Mucosa of descending colon (tissue), 3 donors: ENCODE results near the gene PTGDS. TPM values are rescaled to one million over a fixed set of nuclear protein-coding genes. Genes with fewer than 3 reads are reported as not detected.

Experiments used
- ATAC-seq: fragments of 200-7000 bp; cut with Tn5 transposase; one replicate; pipeline ENCODE4 v1.9.1; 2020; ENCODE audit warnings: mild to moderate bottlenecking, moderate library complexity
- DNase-seq, 3 donors: peaks; one replicate each; pipeline ENCODE4 v3.0.0-alpha.2; 2020
- H3K36me3 ChIP-seq: fragments of 200-600 bp; one replicate; pipeline ENCODE4 v1.8.0; 2021; ENCODE audit warnings: low read depth, mild to moderate bottlenecking
- H3K4me1 ChIP-seq: fragments of 200-600 bp; one replicate; pipeline ENCODE4 v1.8.0; 2021; ENCODE audit warnings: low read depth, mild to moderate bottlenecking
- H3K4me3 ChIP-seq: fragments of 200-600 bp; one replicate; pipeline ENCODE4 v1.8.0; 2021; ENCODE audit warnings: mild to moderate bottlenecking
- H3K9me3 ChIP-seq: fragments of 200-600 bp; one replicate; pipeline ENCODE4 v1.8.0; 2021; ENCODE audit warnings: mild to moderate bottlenecking
- CTCF ChIP-seq: fragments of 200-600 bp; IDR thresholded peaks from one replicate; pipeline ENCODE4 v1.8.0; 2022; ENCODE audit warnings: antibody characterized with exemption, mild to moderate bottlenecking
- intact Hi-C, 2 donors: fragments of 100-400 bp; cut with DNase I in 1 of 2; cut with micrococcal nuclease in 1 of 2; formaldehyde crosslinking; loops; one replicate each; pipeline versions ENCODE4 v1.11.0 to v1.11.1; 2022; cut with DNase I, micrococcal nuclease
- total RNA-seq, 3 donors: library from RNA; stranded (reverse); fragmentation: NEBNext Ultra II Directional in 2 of 3; extraction: Animal tissue kit (Norgen Biotek cat#: 25700) in 2 of 3; gene quantifications; one replicate each; pipeline versions ENCODE4 v1.2.1 to v1.2.4, GENCODE V29; 2021 to 2023
- donor health status: DM: no; HTN: no; CAD: no; lungs with moderate emphysema.
- donor health status: DM: no; HTN: no; CAD: no.
- donor health status: DM: no; HTN: yes; CAD: no.

The PTGDS gene
- total RNA-seq, 3 donors from 2014 or later = 2.5 to 45.4 (median 16.1) TPM

DNA sequence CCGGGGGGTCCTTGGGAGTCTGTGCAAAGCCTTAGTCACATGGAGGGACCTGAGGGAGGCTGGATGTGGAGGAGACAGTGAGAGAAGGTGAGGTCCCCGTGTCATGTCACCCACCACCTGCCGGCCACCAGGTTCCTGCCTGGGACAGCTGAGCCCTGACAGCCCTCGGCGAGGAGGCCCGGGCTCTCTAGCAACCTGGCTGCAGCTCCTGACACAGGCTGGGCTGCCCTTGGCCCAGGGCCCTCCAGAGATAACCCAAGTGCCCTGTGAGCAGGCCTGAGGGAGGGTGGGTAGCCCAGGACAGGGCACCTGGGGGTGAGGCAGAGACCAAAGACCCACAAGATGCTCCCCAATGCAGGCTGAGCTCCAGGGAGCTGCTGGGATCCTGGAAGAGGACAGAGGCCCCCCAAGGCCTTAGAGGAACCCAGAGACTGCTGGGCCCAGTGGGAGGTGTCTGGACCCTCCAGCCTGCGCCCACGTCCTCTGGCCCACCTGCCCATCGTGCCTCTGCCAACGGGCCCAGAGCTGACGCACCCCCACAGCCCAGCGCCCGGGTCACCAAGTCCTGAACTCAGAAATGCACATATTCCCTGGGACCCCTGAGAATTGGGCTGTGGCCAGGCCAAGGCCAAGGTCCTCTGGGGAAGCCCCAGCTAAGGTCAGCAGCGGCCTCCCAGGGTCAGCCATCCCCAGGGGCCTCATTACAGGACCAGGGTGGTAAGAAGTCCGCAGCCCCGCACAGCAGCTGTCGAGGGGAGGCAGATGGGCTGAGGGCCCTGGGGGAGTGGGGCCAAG lies 8.8 kb upstream of the PTGDS start:
- intact Hi-C loops = no loop called here
- no peaks in the 10 kb centered on the region for H3K9me3 ChIP-seq
- H3K4me3 ChIP-seq = no peak overlapping the region
- no peak for TF ChIP-seq CTCF
- no peaks in the 10 kb centered on the region for H3K36me3 ChIP-seq
- peaks cover 9% of the 10 kb centered on the region for H3K4me1 ChIP-seq
- DNase-seq (no peak), ATAC-seq (no peak)

- intact Hi-C loops = no loop called here
- ATAC-seq (no peak), DNase-seq (no peak)
- no peaks in the 10 kb centered on the region for H3K9me3 ChIP-seq
- no peak overlapping the region for H3K4me3 ChIP-seq
- peaks cover 5% of the 10 kb centered on the region for H3K4me1 ChIP-seq
- H3K36me3 ChIP-seq = no peaks in the 10 kb centered on the region
- no peak for TF ChIP-seq CTCF
These were observed 8.2 kb upstream of the PTGDS start for GRCh38 chr9:136969150-136969549.

GRCh38 chr9:136969774-136970173 lies 7.5 kb upstream of the PTGDS start:
- no peak for TF ChIP-seq CTCF
- Histone ChIP-seq H3K4me3 (no peak overlapping the region), H3K9me3 (no peaks in the 10 kb centered on the region), H3K4me1 (no peaks in the 10 kb centered on the region), H3K36me3 (no peaks in the 10 kb centered on the region)
- ATAC-seq (no peak), DNase-seq (no peak)
- intact Hi-C loops = no loop called here

GRCh38 chr9:136970361-136970760 lies 6.9 kb upstream of the PTGDS start:
- no peak for ATAC-seq
- Histone ChIP-seq H3K36me3 (no peaks in the 10 kb centered on the region), H3K9me3 (no peaks in the 10 kb centered on the region), H3K4me1 (no peaks in the 10 kb centered on the region), H3K4me3 (no peak overlapping the region)
- DNase-seq = no peak
- TF ChIP-seq CTCF = no peak
- intact Hi-C loops = no loop called here

DNA sequence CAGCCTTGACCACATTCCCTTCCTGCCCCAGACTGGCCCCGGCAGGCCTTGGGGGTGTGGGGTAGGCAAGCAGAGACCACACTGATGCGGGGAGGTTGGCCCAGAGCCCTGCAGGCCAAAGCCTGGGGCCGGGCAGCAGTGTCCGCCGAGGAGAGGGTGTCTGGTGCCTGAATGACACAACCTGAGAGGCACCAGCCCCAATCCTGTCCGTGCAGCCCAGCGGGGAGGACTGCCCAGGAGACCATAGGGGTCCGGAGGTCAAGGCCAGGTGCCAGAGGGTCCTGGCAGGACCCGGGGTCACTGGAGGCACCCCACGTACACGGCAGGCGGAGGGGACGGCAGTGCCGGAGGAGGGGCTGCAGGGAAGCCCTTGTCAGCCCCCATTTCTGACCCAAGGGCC lies 5.6 kb upstream of the PTGDS start:
- no peaks in the 10 kb centered on the region for H3K36me3 ChIP-seq
- no peaks in the 10 kb centered on the region for H3K9me3 ChIP-seq
- TF ChIP-seq CTCF = no peak
- ATAC-seq (no peak), DNase-seq (no peak)
- no peaks in the 10 kb centered on the region for H3K4me1 ChIP-seq
- intact Hi-C loops = no loop called here
- no peak overlapping the region for H3K4me3 ChIP-seq

DNA sequence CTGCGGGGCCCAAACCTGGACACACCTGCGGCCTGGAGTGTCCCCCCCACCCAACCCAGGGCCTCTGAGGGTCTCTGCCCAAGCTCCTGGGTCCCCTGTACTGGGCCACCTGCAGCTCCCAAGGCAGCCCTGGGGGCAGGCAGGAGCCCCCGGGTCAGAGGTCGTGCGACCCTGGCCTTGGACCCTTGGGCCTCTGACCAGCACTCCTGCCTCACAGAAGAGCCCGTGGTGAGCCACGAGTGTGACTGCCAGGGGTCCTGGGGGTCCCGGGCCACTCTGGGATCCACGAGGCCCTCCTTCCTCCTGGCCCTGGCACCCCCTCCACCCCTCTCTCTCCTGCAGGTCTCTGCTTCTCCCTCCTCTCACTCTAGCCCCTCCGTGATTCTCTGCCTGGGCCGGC lies 5.0 kb upstream of the PTGDS start:
- TF ChIP-seq CTCF = no peak
- ATAC-seq (no peak), DNase-seq (no peak)
- Histone ChIP-seq H3K4me3 (no peak overlapping the region), H3K4me1 (no peaks in the 10 kb centered on the region), H3K36me3 (no peaks in the 10 kb centered on the region), H3K9me3 (no peaks in the 10 kb centered on the region)
- intact Hi-C loops = no loop called here
